Measurements from ENCODE around the gene HTT. TPM values are rescaled to one million over a fixed set of nuclear protein-coding genes. Genes with fewer than 3 reads are reported as not detected.

The HTT gene
- total RNA-seq, 4 donors from 2014 or later = 37.6 to 78.7 (median 56.3) TPM

GRCh38 chr4:3248811-3249661, 174.6 kb downstream of the HTT start, which contains the start of gene MSANTD1:
TSS of gene MSANTD1 (plus strand) at chr4:3249159. CDS start at chr4:3249223, 64 bp downstream.
- ATAC-seq (ENCODE audit: low FRiP score) = no peak
- no peak for DNase-seq (ENCODE audit: low spot score)
- TF ChIP-seq CTCF (IDR thresholded peaks at IDR 0.05) = no peak

- TF ChIP-seq CTCF (IDR thresholded peaks at IDR 0.05) = no peak
- ATAC-seq (ENCODE audit: low FRiP score) (no peak), DNase-seq (ENCODE audit: low spot score) (no peak)
Measured at GRCh38 chr4:3249711-3250437, 175.4 kb downstream of the HTT start.

- no peak for TF ChIP-seq CTCF (IDR thresholded peaks at IDR 0.05)
- ATAC-seq (ENCODE audit: low FRiP score) (no peak), DNase-seq (ENCODE audit: low spot score) (no peak)
Measured at GRCh38 chr4:3250438-3250955, 176.0 kb downstream of the HTT start.

GRCh38 chr4:3250956-3251690, 176.6 kb downstream of the HTT start:
- TF ChIP-seq CTCF (IDR thresholded peaks at IDR 0.05) = no peak
- ATAC-seq (ENCODE audit: low FRiP score) = no peak
- no peak for DNase-seq (ENCODE audit: low spot score)

- TF ChIP-seq CTCF (IDR thresholded peaks at IDR 0.05) = no peak
- DNase-seq (ENCODE audit: low spot score) (no peak), ATAC-seq (ENCODE audit: low FRiP score) (no peak)
Measured at GRCh38 chr4:3251691-3252479, 177.4 kb downstream of the HTT start.

- ATAC-seq (ENCODE audit: low FRiP score) (no peak), DNase-seq (ENCODE audit: low spot score) (no peak)
- TF ChIP-seq CTCF (IDR thresholded peaks at IDR 0.05) = no peak
Measured at GRCh38 chr4:3252480-3252828, 178.0 kb downstream of the HTT start.

All from omental fat pad (tissue), 4 donors.